Measurements from ENCODE around the gene MRPL58. TPM values are rescaled to one million over a fixed set of nuclear protein-coding genes. Genes with fewer than 3 reads are reported as not detected.
"Not testable (repeated sequence)": the region's sequence is repeated elsewhere in the genome, so short reads cannot be mapped to it uniquely, and the experiment has no call there.

The MRPL58 gene
- total RNA-seq, 3 donors from 2014 or later, result 38.6 to 48.6 (median 44.6) TPM

DNA sequence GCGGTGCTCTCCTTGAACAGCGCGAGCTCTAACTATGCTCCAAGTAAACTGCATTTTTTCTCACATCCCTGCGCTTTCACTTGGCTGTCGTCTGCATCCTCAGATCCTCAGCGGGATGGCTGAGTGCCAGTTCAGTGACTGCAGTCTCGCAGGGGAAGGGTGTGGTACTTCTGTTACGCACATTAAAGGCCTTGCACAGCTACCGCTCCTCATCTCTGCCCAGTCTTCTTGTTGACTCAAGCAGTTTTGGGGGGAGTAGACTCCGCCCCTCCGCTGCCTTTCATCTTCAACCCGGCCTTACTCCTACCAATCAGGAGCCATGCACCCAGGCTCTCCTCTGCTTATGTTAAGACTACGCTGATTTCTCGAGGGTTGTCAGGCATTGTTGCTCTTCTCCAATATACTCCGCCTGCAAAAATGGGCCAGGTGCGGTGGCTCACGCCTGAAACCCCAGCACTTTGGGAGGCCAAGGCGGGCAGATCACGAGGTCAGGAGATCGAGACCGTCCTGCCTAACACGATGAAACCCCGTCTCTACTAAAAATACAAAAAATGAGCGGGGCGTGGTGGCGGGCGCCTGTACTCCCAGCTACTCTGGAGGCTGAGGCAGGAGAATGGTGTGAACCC lies 24.3 kb downstream of the MRPL58 start:
- H3K9me3 ChIP-seq, result no peaks in the 10 kb centered on the region
- peak; percentile 57 to 67 for DNase-seq (ENCODE audit: low spot score in 2 of 2)
- H3K4me3 ChIP-seq, result peak overlapping the region in 1 of 3 donors; percentile 13
- peak overlapping the region; percentile 70 to 96 for H3K27ac ChIP-seq
- TF ChIP-seq POLR2A (IDR thresholded peaks at IDR 0.05) (no peak), POLR2AphosphoS5 (IDR thresholded peaks at IDR 0.05) (peak in 2 of 3 donors; percentile 11 to 60)
- H3K27me3 ChIP-seq, result no peaks in the 10 kb centered on the region
- no peaks in the 10 kb centered on the region for H3K36me3 ChIP-seq
- intact Hi-C loops (cut with DNase I; ENCODE audit: low total_unique reads), result loop anchor here (10.0 kb wide), 1 partner anchor 52 kb away; the partner anchor contains the start of gene CDR2L
- H3K4me1 ChIP-seq, result peaks cover 3 to 9% of the 10 kb centered on the region in 2 donors

DNA sequence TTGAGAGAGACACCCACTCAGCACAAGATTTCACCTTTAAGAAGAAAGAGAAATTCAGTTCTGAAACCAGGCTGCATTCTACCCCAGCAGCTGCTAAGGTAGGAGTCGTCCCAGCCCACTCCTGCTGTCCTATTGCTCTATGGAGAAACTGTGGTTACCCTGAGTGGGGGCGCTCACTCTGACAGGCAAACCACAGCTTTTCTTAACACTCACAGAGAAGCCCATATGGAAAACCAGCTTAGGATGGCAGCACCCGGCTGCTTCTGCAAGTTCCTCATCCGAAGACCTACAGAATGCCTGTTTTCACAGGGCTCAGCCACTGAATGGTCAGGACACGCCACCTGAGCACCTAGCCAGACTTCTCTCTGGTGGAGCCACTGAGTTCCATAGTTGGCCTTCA lies 26.8 kb downstream of the MRPL58 start:
- intact Hi-C loops (cut with DNase I; ENCODE audit: low total_unique reads), result loop anchor here (10.0 kb wide), 1 partner anchor 54 kb away; the partner anchor contains the start of gene CDR2L
- Histone ChIP-seq H3K4me3 (no peak overlapping the region), H3K9me3 (no peaks in the 10 kb centered on the region), H3K36me3 (no peaks in the 10 kb centered on the region), H3K27me3 (no peaks in the 10 kb centered on the region), H3K27ac (no peak overlapping the region), H3K4me1 (peaks cover 0 to under 1% of the 10 kb centered on the region in 2 donors)
- TF ChIP-seq, protein P1, sequence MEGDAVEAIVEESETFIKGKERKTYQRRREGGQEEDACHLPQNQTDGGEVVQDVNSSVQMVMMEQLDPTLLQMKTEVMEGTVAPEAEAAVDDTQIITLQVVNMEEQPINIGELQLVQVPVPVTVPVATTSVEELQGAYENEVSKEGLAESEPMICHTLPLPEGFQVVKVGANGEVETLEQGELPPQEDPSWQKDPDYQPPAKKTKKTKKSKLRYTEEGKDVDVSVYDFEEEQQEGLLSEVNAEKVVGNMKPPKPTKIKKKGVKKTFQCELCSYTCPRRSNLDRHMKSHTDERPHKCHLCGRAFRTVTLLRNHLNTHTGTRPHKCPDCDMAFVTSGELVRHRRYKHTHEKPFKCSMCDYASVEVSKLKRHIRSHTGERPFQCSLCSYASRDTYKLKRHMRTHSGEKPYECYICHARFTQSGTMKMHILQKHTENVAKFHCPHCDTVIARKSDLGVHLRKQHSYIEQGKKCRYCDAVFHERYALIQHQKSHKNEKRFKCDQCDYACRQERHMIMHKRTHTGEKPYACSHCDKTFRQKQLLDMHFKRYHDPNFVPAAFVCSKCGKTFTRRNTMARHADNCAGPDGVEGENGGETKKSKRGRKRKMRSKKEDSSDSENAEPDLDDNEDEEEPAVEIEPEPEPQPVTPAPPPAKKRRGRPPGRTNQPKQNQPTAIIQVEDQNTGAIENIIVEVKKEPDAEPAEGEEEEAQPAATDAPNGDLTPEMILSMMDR (IDR thresholded peaks at IDR 0.05), result no peak
- DNase-seq (ENCODE audit: low spot score in 2 of 2), result no peak

DNA sequence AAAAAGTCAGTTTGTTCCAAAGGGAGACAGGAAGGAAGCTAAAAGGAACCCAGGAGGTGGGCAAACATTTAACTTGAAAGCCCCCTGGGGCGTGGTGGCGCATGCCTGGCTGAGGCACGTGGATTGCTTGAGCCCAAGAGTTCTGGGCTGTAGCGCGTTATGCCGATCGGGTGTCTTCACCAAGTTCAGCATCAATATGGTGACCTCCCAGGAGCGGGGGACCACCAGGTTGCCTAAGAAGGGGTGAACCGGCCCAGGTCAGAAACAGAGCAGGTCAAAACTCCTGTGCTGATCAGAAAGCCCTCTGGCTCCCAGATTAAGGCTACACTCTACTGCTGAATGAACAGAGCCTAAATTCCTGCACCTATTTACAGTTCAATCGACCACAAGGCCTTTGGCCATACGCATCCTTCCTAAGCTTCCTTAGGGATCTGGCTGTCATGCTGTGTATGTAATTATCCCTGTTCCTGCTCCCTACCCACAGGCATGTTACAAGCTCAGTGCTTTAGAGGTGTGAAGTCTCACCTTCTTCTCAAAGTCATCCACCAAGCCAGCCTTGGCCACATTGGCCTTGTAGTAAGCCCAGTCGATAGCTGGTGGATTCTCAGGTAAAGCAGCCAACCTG lies 29.3 kb downstream of the MRPL58 start:
- no peak for DNase-seq (ENCODE audit: low spot score in 2 of 2)
- no peak overlapping the region for H3K4me3 ChIP-seq
- no peaks in the 10 kb centered on the region for H3K9me3 ChIP-seq
- no peak overlapping the region for H3K27ac ChIP-seq
- H3K36me3 ChIP-seq, result no peaks in the 10 kb centered on the region
- H3K4me1 ChIP-seq, result no peaks in the 10 kb centered on the region
- TF ChIP-seq POLR2A (IDR thresholded peaks at IDR 0.05) (no peak), POLR2AphosphoS5 (IDR thresholded peaks at IDR 0.05) (no peak)
- TF ChIP-seq, protein P1 (IDR thresholded peaks at IDR 0.05), result no peak
- intact Hi-C loops (cut with DNase I; ENCODE audit: low total_unique reads), result no loop called here
- no peaks in the 10 kb centered on the region for H3K27me3 ChIP-seq

DNA sequence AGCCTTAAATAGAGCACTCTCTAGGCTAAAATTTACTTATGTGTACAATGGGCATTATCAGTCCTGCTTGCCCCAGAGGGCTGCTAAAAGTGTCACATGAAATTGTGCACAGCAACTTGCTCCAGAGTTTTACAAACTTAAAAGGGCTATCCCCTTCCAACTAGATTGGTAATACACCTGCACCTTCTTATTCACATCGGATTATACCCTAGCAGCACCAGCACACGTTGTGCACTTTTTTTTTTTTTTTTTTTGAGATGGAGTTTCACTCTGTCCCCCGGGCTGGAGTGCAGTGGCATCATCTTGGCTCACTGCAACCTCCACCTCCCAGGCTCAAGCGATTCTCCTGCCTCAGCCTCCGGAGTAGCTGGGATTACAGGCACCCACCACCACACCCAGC lies 31.3 kb downstream of the MRPL58 start:
- H3K27ac ChIP-seq; DNase-seq (ENCODE audit: low spot score in 2 of 2); H3K9me3 ChIP-seq; H3K27me3 ChIP-seq; intact Hi-C loops (cut with DNase I; ENCODE audit: low total_unique reads); H3K4me3 ChIP-seq; H3K36me3 ChIP-seq: not testable (repeated sequence)
- H3K4me1 ChIP-seq, result peaks cover 0 to 11% of the 10 kb centered on the region in 2 donors

DNA sequence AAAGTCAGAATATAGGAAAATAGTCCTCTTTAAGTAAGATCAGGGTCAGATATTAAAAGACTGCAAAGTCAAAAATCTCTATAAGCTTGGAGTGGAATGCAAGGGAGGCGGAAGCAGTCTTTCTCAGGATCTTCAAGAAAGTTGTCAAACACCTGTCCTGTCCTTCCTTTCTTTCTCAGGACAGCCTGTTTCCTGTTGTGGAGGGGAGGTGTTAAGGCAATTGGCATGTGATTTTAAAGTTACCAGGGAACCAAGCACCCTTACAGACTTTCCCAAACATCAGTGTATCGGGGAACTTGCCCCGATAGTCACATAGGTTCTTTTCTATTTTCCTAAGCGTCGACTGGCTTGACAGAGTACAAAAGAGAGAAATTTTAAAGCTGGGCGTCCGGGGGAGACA lies 32.2 kb downstream of the MRPL58 start:
- Histone ChIP-seq H3K9me3 (no peaks in the 10 kb centered on the region), H3K27ac (no peak overlapping the region), H3K4me3 (no peak overlapping the region), H3K36me3 (no peaks in the 10 kb centered on the region), H3K4me1 (peaks cover 0 to 12% of the 10 kb centered on the region in 2 donors), H3K27me3 (no peaks in the 10 kb centered on the region)
- TF ChIP-seq, protein P1 (IDR thresholded peaks at IDR 0.05), result no peak
- TF ChIP-seq POLR2A (IDR thresholded peaks at IDR 0.05) (no peak), POLR2AphosphoS5 (IDR thresholded peaks at IDR 0.05) (no peak)
- no peak for DNase-seq (ENCODE audit: low spot score in 2 of 2)
- intact Hi-C loops (cut with DNase I; ENCODE audit: low total_unique reads), result no loop called here

DNA sequence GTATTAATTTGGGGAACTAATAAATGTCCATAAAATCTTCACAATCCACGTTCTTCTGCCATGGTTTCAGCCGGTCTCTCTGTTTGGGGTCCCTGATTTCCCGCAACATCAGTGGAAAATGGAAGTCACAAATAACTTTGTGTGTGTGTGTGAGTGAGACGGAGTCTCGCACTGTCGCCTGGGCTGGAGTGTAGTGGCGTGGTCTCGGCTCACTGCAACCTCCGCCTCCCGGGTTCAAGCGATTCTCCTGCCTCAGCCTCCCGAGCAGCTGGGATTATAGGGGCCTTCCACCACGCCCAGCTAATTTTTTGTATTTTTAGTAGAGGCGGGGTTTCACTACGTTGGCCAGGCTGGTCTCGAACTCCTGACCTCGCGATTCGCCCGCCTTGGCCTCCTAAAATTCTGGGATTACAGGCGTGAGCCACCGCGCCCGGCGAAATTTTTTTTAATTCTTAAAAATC lies 33.5 kb downstream of the MRPL58 start:
- DNase-seq (ENCODE audit: low spot score in 2 of 2); H3K36me3 ChIP-seq; intact Hi-C loops (cut with DNase I; ENCODE audit: low total_unique reads); H3K27me3 ChIP-seq; H3K9me3 ChIP-seq: not testable (repeated sequence)
- H3K4me1 ChIP-seq, result peaks cover 0 to 12% of the 10 kb centered on the region in 2 donors
- peak overlapping the region; percentile 94 to 99 for H3K27ac ChIP-seq
- H3K4me3 ChIP-seq, result peak overlapping the region; percentile 58 to 97 (median 95)

Data from breast epithelium (tissue), 4 donors.